ENCODE measurements around the gene PCOLCE2.

PCOLCE2 gene

GRCh38 chr3:142861926-142862325, 27.0 kb downstream of the PCOLCE2 start:
- Histone ChIP-seq H3K27me3 (ENCODE audit: insufficient read depth, poor library complexity, severe bottlenecking) (no peaks in the 10 kb centered on the region), H3K36me3 (ENCODE audit: low read depth) (no peaks in the 10 kb centered on the region), H3K4me3 (ENCODE audit: severe bottlenecking) (no peak overlapping the region), H3K9me3 (ENCODE audit: severe bottlenecking) (no peaks in the 10 kb centered on the region), H3K27ac (ENCODE audit: poor library complexity, severe bottlenecking) (no peak overlapping the region), H3K4me1 (ENCODE audit: insufficient read depth, poor library complexity, severe bottlenecking) (peaks cover 17% of the 10 kb centered on the region)
- DNase-seq (ENCODE audit: low spot score) (no peak), ATAC-seq (ENCODE audit: low read depth) (no peak)
- TF ChIP-seq, protein P1, sequence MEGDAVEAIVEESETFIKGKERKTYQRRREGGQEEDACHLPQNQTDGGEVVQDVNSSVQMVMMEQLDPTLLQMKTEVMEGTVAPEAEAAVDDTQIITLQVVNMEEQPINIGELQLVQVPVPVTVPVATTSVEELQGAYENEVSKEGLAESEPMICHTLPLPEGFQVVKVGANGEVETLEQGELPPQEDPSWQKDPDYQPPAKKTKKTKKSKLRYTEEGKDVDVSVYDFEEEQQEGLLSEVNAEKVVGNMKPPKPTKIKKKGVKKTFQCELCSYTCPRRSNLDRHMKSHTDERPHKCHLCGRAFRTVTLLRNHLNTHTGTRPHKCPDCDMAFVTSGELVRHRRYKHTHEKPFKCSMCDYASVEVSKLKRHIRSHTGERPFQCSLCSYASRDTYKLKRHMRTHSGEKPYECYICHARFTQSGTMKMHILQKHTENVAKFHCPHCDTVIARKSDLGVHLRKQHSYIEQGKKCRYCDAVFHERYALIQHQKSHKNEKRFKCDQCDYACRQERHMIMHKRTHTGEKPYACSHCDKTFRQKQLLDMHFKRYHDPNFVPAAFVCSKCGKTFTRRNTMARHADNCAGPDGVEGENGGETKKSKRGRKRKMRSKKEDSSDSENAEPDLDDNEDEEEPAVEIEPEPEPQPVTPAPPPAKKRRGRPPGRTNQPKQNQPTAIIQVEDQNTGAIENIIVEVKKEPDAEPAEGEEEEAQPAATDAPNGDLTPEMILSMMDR (IDR thresholded peaks at IDR 0.05; ENCODE audit: poor library complexity, severe bottlenecking): no peak

- H3K4me1 ChIP-seq (ENCODE audit: insufficient read depth, poor library complexity, severe bottlenecking): peaks cover 16% of the 10 kb centered on the region
- no peak for ATAC-seq (ENCODE audit: low read depth)
- H3K27ac ChIP-seq (ENCODE audit: poor library complexity, severe bottlenecking): no peak overlapping the region
- H3K9me3 ChIP-seq (ENCODE audit: severe bottlenecking): no peaks in the 10 kb centered on the region
- no peak overlapping the region for H3K4me3 ChIP-seq (ENCODE audit: severe bottlenecking)
- TF ChIP-seq, protein P1 (IDR thresholded peaks at IDR 0.05; ENCODE audit: poor library complexity, severe bottlenecking): no peak
- no peaks in the 10 kb centered on the region for H3K36me3 ChIP-seq (ENCODE audit: low read depth)
- no peak for DNase-seq (ENCODE audit: low spot score)
- H3K27me3 ChIP-seq (ENCODE audit: insufficient read depth, poor library complexity, severe bottlenecking): no peaks in the 10 kb centered on the region
Observed at GRCh38 chr3:142858043-142858442, 30.8 kb downstream of the PCOLCE2 start.

- H3K36me3 ChIP-seq (ENCODE audit: low read depth): no peaks in the 10 kb centered on the region
- no peak overlapping the region for H3K4me3 ChIP-seq (ENCODE audit: severe bottlenecking)
- ATAC-seq (ENCODE audit: low read depth): peak; percentile 28; the same call in 1 of the 3 replicates
- TF ChIP-seq, protein P1 (IDR thresholded peaks at IDR 0.05; ENCODE audit: poor library complexity, severe bottlenecking): peak; percentile 8
- no peaks in the 10 kb centered on the region for H3K9me3 ChIP-seq (ENCODE audit: severe bottlenecking)
- H3K4me1 ChIP-seq (ENCODE audit: insufficient read depth, poor library complexity, severe bottlenecking): peaks cover 20% of the 10 kb centered on the region
- no peaks in the 10 kb centered on the region for H3K27me3 ChIP-seq (ENCODE audit: insufficient read depth, poor library complexity, severe bottlenecking)
- H3K27ac ChIP-seq (ENCODE audit: poor library complexity, severe bottlenecking): no peak overlapping the region
- DNase-seq (ENCODE audit: low spot score): no peak
Observed at GRCh38 chr3:142857056-142857455, 31.8 kb downstream of the PCOLCE2 start.

DNA sequence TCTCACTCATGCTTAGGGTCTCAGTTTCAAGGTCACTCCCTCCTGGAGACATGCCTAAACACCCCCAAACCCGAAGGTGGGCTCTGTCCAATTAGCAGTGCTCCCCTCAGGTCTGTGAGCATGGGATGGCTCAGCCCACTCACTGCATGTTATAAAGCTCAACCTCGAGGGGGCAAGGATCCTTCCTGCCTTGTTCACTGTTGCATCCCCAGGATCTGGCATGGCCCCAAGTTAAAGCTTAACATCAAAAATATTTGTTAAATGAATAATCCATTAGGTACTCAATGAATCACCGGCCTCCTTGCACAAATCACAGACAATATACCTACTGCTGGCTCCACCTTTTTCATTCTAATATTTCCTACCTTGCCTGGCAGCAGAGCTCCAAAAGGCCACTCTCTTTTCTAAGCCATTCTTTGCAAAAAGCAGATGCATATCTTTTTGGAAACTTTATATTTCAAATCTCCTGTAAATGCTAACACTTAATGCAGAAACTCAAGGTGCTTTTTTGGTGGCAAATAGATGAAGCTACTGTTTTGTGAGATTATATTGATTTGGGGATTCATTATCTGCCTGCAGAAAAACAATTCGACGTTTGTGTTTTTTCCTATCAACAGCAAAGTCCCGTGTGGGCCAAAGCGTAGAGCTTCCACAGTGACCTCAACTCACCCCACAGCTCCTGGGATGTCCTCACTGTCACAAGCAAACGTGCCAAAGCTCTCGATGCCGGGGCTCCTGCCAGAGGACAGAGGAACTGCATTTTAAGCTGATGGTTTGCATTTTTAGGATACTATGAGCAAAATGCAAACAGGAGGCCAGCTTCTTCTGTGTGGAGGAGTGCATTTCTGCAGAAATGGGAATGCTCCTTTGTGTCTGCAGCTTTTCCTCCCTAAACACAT, 35.4 kb downstream of the PCOLCE2 start:
- TF ChIP-seq, protein P1 (IDR thresholded peaks at IDR 0.05; ENCODE audit: poor library complexity, severe bottlenecking): peak; percentile 13
- H3K27ac ChIP-seq (ENCODE audit: poor library complexity, severe bottlenecking): peak overlapping the region; percentile 33
- no peak overlapping the region for H3K4me3 ChIP-seq (ENCODE audit: severe bottlenecking)
- H3K27me3 ChIP-seq (ENCODE audit: insufficient read depth, poor library complexity, severe bottlenecking): no peaks in the 10 kb centered on the region
- DNase-seq (ENCODE audit: low spot score) (peak; percentile 88), ATAC-seq (ENCODE audit: low read depth) (peak; percentile 85)
- H3K9me3 ChIP-seq (ENCODE audit: severe bottlenecking): no peaks in the 10 kb centered on the region
- peaks cover 43% of the 10 kb centered on the region for H3K4me1 ChIP-seq (ENCODE audit: insufficient read depth, poor library complexity, severe bottlenecking)
- H3K36me3 ChIP-seq (ENCODE audit: low read depth): no peaks in the 10 kb centered on the region

GRCh38 chr3:142852009-142852408, 36.9 kb downstream of the PCOLCE2 start:
- no peaks in the 10 kb centered on the region for H3K27me3 ChIP-seq (ENCODE audit: insufficient read depth, poor library complexity, severe bottlenecking)
- no peak for ATAC-seq (ENCODE audit: low read depth)
- TF ChIP-seq, protein P1 (IDR thresholded peaks at IDR 0.05; ENCODE audit: poor library complexity, severe bottlenecking): no peak
- no peak overlapping the region for H3K27ac ChIP-seq (ENCODE audit: poor library complexity, severe bottlenecking)
- no peaks in the 10 kb centered on the region for H3K36me3 ChIP-seq (ENCODE audit: low read depth)
- peaks cover 43% of the 10 kb centered on the region for H3K4me1 ChIP-seq (ENCODE audit: insufficient read depth, poor library complexity, severe bottlenecking)
- H3K9me3 ChIP-seq (ENCODE audit: severe bottlenecking): no peaks in the 10 kb centered on the region
- DNase-seq (ENCODE audit: low spot score): no peak
- H3K4me3 ChIP-seq (ENCODE audit: severe bottlenecking): no peak overlapping the region

Measured in RWPE2 (cell line).